Measurements from ENCODE around the gene NCBP1. TPM values are rescaled to one million over a fixed set of nuclear protein-coding genes. Genes with fewer than 3 reads are reported as not detected.

NCBP1 gene
- total RNA-seq, 4 donors from 2014 or later, result 16.2 to 38.0 (median 18.5) TPM

DNA sequence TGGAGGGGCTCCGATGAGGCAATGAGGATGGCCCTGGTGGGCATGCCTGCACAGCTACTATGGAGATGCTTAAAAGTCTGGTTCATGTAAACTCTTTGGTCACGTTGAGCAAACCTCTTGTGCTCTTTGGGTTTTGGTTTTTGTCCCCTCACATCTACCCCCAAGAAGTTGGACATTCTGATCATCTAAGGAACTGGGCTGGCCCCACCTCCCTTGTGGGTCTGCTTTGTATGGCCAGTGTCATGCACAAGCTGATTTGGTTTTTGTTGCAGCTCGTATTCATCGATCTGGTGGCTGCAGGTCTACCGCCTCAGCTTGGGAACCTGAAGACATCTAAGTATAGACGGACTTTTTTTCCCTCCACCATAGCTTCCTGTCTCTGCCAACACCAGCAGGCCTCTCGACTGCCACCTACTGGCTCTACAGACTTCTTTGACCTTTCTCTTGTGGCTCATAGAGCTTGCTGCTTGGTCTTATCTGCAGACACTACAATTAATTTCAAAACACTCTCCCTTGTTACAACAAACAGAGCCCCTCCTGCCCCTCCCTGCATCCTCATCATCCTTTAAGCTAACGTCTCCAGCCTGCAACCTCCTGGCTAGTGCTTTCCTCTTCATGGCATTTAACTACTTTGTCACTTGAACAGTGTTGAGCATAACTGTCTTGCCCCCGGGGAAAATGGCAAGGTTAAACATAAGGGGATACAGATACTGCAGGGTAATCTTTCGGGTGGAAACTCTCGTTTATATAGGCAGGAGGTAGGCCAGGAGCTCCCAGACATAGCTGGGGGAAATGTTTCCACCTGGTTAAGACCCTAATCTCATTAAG lies 34.9 kb upstream of the NCBP1 start:
- TF ChIP-seq, protein P1, sequence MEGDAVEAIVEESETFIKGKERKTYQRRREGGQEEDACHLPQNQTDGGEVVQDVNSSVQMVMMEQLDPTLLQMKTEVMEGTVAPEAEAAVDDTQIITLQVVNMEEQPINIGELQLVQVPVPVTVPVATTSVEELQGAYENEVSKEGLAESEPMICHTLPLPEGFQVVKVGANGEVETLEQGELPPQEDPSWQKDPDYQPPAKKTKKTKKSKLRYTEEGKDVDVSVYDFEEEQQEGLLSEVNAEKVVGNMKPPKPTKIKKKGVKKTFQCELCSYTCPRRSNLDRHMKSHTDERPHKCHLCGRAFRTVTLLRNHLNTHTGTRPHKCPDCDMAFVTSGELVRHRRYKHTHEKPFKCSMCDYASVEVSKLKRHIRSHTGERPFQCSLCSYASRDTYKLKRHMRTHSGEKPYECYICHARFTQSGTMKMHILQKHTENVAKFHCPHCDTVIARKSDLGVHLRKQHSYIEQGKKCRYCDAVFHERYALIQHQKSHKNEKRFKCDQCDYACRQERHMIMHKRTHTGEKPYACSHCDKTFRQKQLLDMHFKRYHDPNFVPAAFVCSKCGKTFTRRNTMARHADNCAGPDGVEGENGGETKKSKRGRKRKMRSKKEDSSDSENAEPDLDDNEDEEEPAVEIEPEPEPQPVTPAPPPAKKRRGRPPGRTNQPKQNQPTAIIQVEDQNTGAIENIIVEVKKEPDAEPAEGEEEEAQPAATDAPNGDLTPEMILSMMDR (IDR thresholded peaks at IDR 0.05; ENCODE audit: low read depth), result no peak

DNA sequence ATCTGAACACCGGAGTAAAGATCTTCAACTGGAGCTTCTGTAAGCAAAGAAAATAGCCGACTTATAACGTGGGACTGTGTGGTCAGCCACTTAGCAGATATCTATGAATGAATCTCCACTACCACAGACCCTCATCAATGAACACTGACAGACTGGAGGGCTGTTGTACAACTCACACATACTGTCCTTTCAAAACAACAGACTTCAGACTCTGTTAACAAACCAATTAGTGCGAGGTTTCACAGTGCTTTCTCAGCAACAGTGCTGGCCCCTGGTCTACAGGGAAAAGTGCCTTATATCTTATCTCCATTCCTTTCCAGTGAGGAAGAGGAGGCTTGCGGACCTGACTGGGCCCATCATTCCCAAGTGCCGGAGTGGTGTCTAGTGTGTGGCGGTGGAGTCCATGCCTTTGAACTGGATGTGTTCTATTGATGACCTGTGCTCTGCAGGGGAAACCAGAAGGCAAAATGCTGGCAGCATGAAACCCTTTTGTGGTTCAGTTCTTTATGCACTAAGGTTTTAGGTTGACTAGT lies 34.2 kb upstream of the NCBP1 start:
- TF ChIP-seq, protein P1 (IDR thresholded peaks at IDR 0.05; ENCODE audit: low read depth), result no peak

DNA sequence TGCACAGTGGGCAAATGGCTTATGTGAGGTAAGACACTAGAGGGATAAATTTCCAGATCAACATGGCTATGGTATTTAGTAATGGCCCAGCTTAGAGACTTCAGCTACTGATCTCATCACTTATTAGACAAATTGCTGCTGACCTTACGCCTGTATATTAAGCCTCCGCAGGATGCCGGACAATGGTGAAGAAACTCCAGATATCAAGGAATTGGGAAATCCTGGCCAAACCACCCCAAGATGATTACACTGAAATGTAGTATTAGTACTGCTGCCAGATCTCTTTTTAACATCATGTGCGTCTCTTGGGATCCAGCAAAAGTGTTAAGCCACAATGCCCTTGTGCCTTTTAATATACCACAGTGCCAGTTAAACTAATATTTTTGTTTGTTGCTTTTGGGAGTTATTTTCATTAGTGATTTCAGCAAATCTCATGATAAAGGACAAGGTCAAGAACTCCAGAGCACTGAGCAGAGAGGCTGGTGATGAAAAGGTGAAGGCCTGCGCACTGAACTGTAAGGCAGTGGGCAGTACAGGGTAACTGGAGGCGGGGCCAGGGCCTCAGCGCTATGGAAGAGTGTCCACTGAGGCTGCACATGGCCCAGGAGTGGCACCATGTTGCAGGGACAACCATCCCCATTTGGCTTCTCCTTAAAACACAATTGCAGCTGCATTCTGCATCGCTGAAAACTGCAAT lies 32.9 kb upstream of the NCBP1 start:
- TF ChIP-seq, protein P1 (IDR thresholded peaks at IDR 0.05; ENCODE audit: low read depth), result no peak

- TF ChIP-seq, protein P1 (IDR thresholded peaks at IDR 0.05; ENCODE audit: low read depth), result no peak
These were observed 32.3 kb upstream of the NCBP1 start for GRCh38 chr9:97601228-97601898.

DNA sequence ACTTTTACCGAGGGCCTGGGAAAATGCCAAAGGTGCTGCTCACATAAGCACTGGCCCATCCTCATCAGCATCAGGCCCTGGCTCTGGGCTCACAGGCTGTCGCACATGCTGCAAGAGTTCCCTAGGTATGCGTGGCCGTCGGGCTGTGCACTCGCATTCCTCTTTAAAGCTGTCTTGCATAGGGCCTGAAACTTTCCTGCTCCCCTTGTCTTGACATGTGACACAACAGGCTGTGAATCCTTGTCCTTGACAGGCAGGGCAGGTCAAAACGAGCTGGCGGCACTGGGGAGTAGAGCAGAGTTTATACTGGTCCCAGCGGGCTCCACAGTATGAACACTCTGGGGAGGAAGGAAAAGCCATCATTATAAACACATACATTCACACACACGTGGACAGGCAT lies 31.2 kb upstream of the NCBP1 start:
- TF ChIP-seq, protein P1 (IDR thresholded peaks at IDR 0.05; ENCODE audit: low read depth), result no peak

- TF ChIP-seq, protein P1 (IDR thresholded peaks at IDR 0.05; ENCODE audit: low read depth), result no peak
These were observed 28.5 kb upstream of the NCBP1 start for GRCh38 chr9:97604901-97605645.

Measured in subcutaneous adipose tissue (tissue), 4 donors.